Fibroblast of lung (primary cell): ENCODE data around the gene KIAA0319L. TPM values are rescaled to one million over a fixed set of nuclear protein-coding genes. Genes with fewer than 3 reads are reported as not detected.
"Not testable (repeated sequence)": the region's sequence is repeated elsewhere in the genome, so short reads cannot be mapped to it uniquely, and the experiment has no call there.

ENCODE experiments used
- DNase-seq, 2 donors: peaks; one replicate each; pipeline versions ENCODE4 v3.0.0 to v3.0.0-alpha.2; 2010; ENCODE audit warnings: low read depth in 2 of 2
- H2AFZ ChIP-seq: 2 replicates; pipeline ENCODE4 v1.5.1; 2012; ENCODE audit warnings: low read length, control low read depth, inconsistent platforms
- H3K27ac ChIP-seq: 2 replicates; pipeline ENCODE4 v1.5.1; 2011; ENCODE audit warnings: low read length, control low read depth; ENCODE audit not compliant: insufficient read depth
- H3K27me3 ChIP-seq: 2 replicates; pipeline ENCODE4 v1.5.1; 2011; ENCODE audit warnings: mild to moderate bottlenecking, low read length; ENCODE audit not compliant: control insufficient read depth, insufficient read depth
- H3K36me3 ChIP-seq: 2 replicates; pipeline ENCODE4 v1.5.1; 2011; ENCODE audit warnings: low read length; ENCODE audit not compliant: control insufficient read depth, insufficient read depth
- H3K4me1 ChIP-seq: 2 replicates; pipeline ENCODE4 v1.5.1; 2011; ENCODE audit warnings: low read length; ENCODE audit not compliant: control insufficient read depth, insufficient read depth; ENCODE audit errors: extremely low read depth
- H3K4me2 ChIP-seq: 2 replicates; pipeline ENCODE4 v1.5.1; 2011; ENCODE audit warnings: low read length, control low read depth; ENCODE audit not compliant: insufficient read depth; ENCODE audit errors: extremely low read depth
- H3K4me3 ChIP-seq, 4 experiments: fragments of 200-600 bp in 1 of 4; sonication (generic) in 1 of 4; replicated peaks in 1 of 4; 2 replicates each; pipeline ENCODE4 v1.5.1; 2011 to 2016; ENCODE audit warnings: low read length in 4 of 4, low read depth in 3 of 4, mild to moderate bottlenecking in 3 of 4, control low read depth in 2 of 4, inconsistent platforms in 1 of 4, mixed read lengths in 1 of 4; ENCODE audit not compliant: insufficient read depth in 1 of 4; ENCODE audit errors: control extremely low read depth in 1 of 4
- H3K79me2 ChIP-seq: 2 replicates; pipeline ENCODE4 v1.5.1; 2012; ENCODE audit warnings: mild to moderate bottlenecking, low read length, inconsistent platforms; ENCODE audit not compliant: control insufficient read depth, insufficient read depth
- H3K9ac ChIP-seq: 2 replicates; pipeline ENCODE4 v1.5.1; 2011; ENCODE audit warnings: mild to moderate bottlenecking, low read length, control low read depth; ENCODE audit not compliant: insufficient read depth
- H3K9me3 ChIP-seq: 2 replicates; pipeline ENCODE4 v1.5.1; 2012; ENCODE audit warnings: low read depth, low read length; ENCODE audit not compliant: control insufficient read depth, insufficient read depth
- H4K20me1 ChIP-seq: 2 replicates; pipeline ENCODE4 v1.5.1; 2011; ENCODE audit warnings: low read length; ENCODE audit not compliant: control insufficient read depth, insufficient read depth; ENCODE audit errors: extremely low read depth
- CTCF ChIP-seq, 2 donors: IDR thresholded peaks in 1 of 2; conservative IDR thresholded peaks in 1 of 2; 1 replicate in 1 of 2; 2 replicates in 1 of 2; pipeline ENCODE4 v1.5.1; 2011 to 2012; ENCODE audit warnings: low read length in 2 of 2, control low read depth in 1 of 2, inconsistent platforms in 1 of 2, low read depth in 1 of 2, mild to moderate bottlenecking in 1 of 2
- EZH2 ChIP-seq: IDR thresholded peaks from 2 replicates; pipeline ENCODE4 v1.5.1; 2012; ENCODE audit warnings: low read length, control low read depth, mild to moderate bottlenecking; ENCODE audit errors: missing control alignments
- polyA plus RNA-seq, 2 donors: library from polyadenylated mRNA; depleted of rRNA in 1 of 2; stranded (reverse) in 1 of 2; unstranded in 1 of 2; fragments of >200 nt; gene quantifications; 2 replicates each; pipeline ENCODE4 v1.2.1, GENCODE V29; 2011 to 2012; ENCODE audit warnings: missing spikeins in 1 of 2
- total RNA-seq: library from RNA; depleted of rRNA; stranded (reverse); fragments of >200 nt; gene quantifications from 2 replicates; pipeline ENCODE4 v1.2.1, GENCODE V29; 2014

KIAA0319L gene
- total and polyA plus RNA-seq, 2 donors (not counting 1 experiment from before 2014, with no cell fraction given) = 65.4 to 66.1 TPM

GRCh38 chr1:35585281-35585680 lies 28.1 kb upstream of the KIAA0319L start:
- no peaks in the 10 kb centered on the region for H3K4me1 ChIP-seq
- no peak for DNase-seq
- no peak overlapping the region for H3K27ac ChIP-seq
- no peaks in the 10 kb centered on the region for H3K36me3 ChIP-seq
- no peaks in the 10 kb centered on the region for H3K9me3 ChIP-seq
- no peak overlapping the region for H3K9ac ChIP-seq
- H3K27me3 ChIP-seq = no peaks in the 10 kb centered on the region
- no peaks in the 10 kb centered on the region for H3K79me2 ChIP-seq
- H2AFZ ChIP-seq = no peak overlapping the region
- TF ChIP-seq EZH2 = no peak
- no peak for TF ChIP-seq CTCF (conservative IDR thresholded peaks at IDR 0.05 in 1 of 2, IDR thresholded peaks at IDR 0.05 in 1 of 2; ENCODE audit: low read depth in 1 of 2, low read length in 2 of 2)
- H3K4me2 ChIP-seq = no peak overlapping the region
- H4K20me1 ChIP-seq = no peaks in the 10 kb centered on the region
- H3K4me3 ChIP-seq = no peak overlapping the region

GRCh38 chr1:35581621-35582020 lies 24.4 kb upstream of the KIAA0319L start:
- not testable (repeated sequence) for H3K4me1 ChIP-seq, H3K27me3 ChIP-seq, H3K9ac ChIP-seq, H3K4me2 ChIP-seq, DNase-seq, H4K20me1 ChIP-seq, H3K9me3 ChIP-seq, H2AFZ ChIP-seq, H3K79me2 ChIP-seq, H3K36me3 ChIP-seq, H3K4me3 ChIP-seq, H3K27ac ChIP-seq

- DNase-seq = no peak
- no peaks in the 10 kb centered on the region for H3K4me1 ChIP-seq
- H3K9ac ChIP-seq = no peak overlapping the region
- H3K36me3 ChIP-seq = no peaks in the 10 kb centered on the region
- no peaks in the 10 kb centered on the region for H3K9me3 ChIP-seq
- no peaks in the 10 kb centered on the region for H3K79me2 ChIP-seq
- no peak overlapping the region for H2AFZ ChIP-seq
- no peak overlapping the region for H3K4me2 ChIP-seq
- H3K4me3 ChIP-seq = no peak overlapping the region
- TF ChIP-seq CTCF (conservative IDR thresholded peaks at IDR 0.05 in 1 of 2, IDR thresholded peaks at IDR 0.05 in 1 of 2; ENCODE audit: low read depth in 1 of 2, low read length in 2 of 2) = no peak
- TF ChIP-seq EZH2 = no peak
- H3K27ac ChIP-seq = no peak overlapping the region
- no peaks in the 10 kb centered on the region for H4K20me1 ChIP-seq
- H3K27me3 ChIP-seq = peaks cover 7% of the 10 kb centered on the region
Observed at GRCh38 chr1:35580949-35581388, 23.8 kb upstream of the KIAA0319L start.
